ENCODE data around the gene CXCR6.

Gene CXCR6

GRCh38 chr3:45950131-45950530, 6.9 kb downstream of the CXCR6 start:
- TF ChIP-seq, protein P1, sequence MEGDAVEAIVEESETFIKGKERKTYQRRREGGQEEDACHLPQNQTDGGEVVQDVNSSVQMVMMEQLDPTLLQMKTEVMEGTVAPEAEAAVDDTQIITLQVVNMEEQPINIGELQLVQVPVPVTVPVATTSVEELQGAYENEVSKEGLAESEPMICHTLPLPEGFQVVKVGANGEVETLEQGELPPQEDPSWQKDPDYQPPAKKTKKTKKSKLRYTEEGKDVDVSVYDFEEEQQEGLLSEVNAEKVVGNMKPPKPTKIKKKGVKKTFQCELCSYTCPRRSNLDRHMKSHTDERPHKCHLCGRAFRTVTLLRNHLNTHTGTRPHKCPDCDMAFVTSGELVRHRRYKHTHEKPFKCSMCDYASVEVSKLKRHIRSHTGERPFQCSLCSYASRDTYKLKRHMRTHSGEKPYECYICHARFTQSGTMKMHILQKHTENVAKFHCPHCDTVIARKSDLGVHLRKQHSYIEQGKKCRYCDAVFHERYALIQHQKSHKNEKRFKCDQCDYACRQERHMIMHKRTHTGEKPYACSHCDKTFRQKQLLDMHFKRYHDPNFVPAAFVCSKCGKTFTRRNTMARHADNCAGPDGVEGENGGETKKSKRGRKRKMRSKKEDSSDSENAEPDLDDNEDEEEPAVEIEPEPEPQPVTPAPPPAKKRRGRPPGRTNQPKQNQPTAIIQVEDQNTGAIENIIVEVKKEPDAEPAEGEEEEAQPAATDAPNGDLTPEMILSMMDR (IDR thresholded peaks at IDR 0.05; ENCODE audit: extremely low read depth, insufficient read depth, missing control alignments), result no peak
- no peak for DNase-seq (ENCODE audit: low spot score)
- in situ Hi-C loops (cut with MboI; ENCODE audit: low pct_unique_long_range_greater_than_20kb, low sequenced_read_pairs, unreplicated experiment), result no loop called here

DNA sequence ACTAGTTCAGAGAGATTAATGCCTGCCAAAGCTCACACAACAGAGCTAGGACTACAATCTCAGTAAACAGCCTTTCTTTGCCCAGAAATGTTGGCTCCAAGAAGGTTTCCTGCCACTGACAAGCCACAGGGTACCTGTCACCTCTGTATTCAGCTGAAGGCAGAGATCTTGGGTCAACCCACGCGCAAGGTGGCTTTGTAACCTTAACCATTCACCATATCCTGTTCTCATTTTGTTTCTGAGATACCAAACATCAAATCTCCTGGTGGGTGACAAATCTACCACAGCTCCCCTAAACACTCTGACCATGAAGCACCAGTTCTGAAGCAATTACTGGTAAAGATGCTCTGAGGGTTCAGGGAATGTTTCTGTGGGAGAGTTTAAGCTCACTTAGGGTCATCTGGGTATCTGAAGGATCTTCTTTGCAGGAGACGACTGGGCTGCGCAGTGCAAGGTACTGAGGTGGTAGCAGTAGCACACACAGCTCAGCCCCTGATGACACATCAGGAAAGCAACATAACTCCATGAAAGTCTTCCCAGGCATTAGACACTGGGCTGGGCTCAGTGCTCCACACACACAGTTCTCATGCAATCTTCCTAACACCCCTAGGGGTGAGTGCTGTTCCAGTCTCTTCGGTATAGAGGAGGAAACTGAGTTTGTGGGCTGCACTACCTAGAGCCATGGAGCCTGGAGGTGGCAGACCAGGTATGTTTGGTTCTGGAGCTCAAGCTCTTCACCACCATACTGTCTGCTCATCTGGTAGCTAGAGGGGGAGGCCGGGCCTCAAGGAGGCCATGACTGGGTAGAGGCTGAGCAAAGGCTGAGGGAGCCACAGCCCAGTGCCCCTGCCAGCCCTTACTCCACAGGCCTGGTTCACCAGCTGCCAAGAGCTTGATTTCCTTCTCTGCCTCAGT, 7.7 kb downstream of the CXCR6 start:
- in situ Hi-C loops (cut with MboI; ENCODE audit: low pct_unique_long_range_greater_than_20kb, low sequenced_read_pairs, unreplicated experiment), result no loop called here
- no peak for DNase-seq (ENCODE audit: low spot score)
- TF ChIP-seq, protein P1 (IDR thresholded peaks at IDR 0.05; ENCODE audit: extremely low read depth, insufficient read depth, missing control alignments), result no peak

DNA sequence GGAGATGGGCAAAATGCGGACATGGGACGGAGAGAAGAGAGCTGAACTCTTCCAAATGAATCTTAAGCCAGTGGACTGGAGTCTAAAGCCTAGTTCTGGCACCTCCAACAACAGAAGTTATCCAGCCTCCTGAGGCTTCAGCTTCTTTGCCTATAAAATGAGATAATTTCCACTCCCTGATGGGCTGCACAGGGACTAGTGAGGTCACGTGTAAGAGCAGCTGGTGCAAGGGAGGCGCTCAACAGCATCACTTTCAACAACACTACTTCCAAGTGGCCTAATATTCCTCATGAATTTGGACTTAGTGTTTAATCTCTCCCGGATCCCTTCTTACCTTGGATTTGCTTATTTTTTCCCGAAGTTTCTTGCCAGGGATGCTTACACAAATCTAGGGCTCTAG, 8.7 kb downstream of the CXCR6 start:
- TF ChIP-seq, protein P1 (IDR thresholded peaks at IDR 0.05; ENCODE audit: extremely low read depth, insufficient read depth, missing control alignments), result no peak
- DNase-seq (ENCODE audit: low spot score), result no peak
- in situ Hi-C loops (cut with MboI; ENCODE audit: low pct_unique_long_range_greater_than_20kb, low sequenced_read_pairs, unreplicated experiment), result no loop called here

DNA sequence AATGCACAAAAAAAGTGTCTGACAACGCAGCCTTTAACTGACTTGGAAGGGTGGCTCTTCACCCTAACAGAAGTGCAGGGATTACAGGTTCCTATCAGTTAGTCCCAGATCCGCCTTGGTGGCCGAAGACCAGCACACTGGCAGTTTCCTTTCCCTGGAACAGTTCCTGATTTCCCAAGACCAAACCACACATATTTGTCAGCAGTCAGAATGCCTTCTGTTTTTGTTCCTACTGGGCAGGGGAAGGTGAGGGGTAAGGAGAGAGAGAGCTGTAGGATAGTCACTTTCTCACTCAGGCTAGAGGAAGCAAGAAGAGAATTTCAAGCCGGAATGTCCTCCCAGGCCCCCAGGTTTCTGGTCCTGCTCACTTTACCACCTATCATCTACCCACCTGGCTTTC, 9.2 kb downstream of the CXCR6 start:
- in situ Hi-C loops (cut with MboI; ENCODE audit: low pct_unique_long_range_greater_than_20kb, low sequenced_read_pairs, unreplicated experiment), result no loop called here
- no peak for DNase-seq (ENCODE audit: low spot score)
- TF ChIP-seq, protein P1 (IDR thresholded peaks at IDR 0.05; ENCODE audit: extremely low read depth, insufficient read depth, missing control alignments), result no peak

DNA sequence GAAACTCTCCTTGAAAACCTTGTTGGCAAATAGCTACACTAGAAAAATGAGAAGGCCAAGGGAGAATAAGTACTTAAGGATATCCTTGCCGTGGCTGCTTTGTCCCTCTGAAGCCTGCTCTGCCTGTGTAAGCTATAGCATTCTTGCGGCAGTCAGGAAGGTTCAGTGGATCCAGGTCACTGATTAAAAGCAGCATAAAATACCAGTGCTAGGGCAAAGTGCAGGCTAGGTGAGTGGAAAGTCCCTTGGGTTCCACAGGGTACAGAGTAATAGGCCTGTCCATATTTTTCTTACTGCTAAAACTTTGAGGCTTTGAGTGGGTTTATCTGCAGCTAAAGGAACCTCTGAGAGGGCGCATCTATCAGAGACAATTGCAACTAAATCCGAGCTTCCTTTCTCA, 10.3 kb downstream of the CXCR6 start:
- in situ Hi-C loops (cut with MboI; ENCODE audit: low pct_unique_long_range_greater_than_20kb, low sequenced_read_pairs, unreplicated experiment), result no loop called here
- no peak for DNase-seq (ENCODE audit: low spot score)
- TF ChIP-seq, protein P1 (IDR thresholded peaks at IDR 0.05; ENCODE audit: extremely low read depth, insufficient read depth, missing control alignments), result no peak

GRCh38 chr3:45954306-45954705, 11.0 kb downstream of the CXCR6 start:
- TF ChIP-seq, protein P1 (IDR thresholded peaks at IDR 0.05; ENCODE audit: extremely low read depth, insufficient read depth, missing control alignments), result no peak
- in situ Hi-C loops (cut with MboI; ENCODE audit: low pct_unique_long_range_greater_than_20kb, low sequenced_read_pairs, unreplicated experiment), result no loop called here
- no peak for DNase-seq (ENCODE audit: low spot score)

All from GM13977 (cell line).